Thyroid gland (tissue), 4 donors: ENCODE results near the gene GLIPR1. TPM values are rescaled to one million over a fixed set of nuclear protein-coding genes. Genes with fewer than 3 reads are reported as not detected.

ENCODE experiments used
- DNase-seq, 2 donors: peaks; one replicate each; pipeline ENCODE4 v3.0.0-alpha.2; 2019
- H3K27ac ChIP-seq, 3 donors: fragments of 200-600 bp; sonication (generic); 1 replicate in 2 of 3; 2 replicates in 1 of 3; pipeline ENCODE4 v1.5.1; 2016 to 2019; ENCODE audit warnings: mild to moderate bottlenecking in 1 of 3, moderate library complexity in 1 of 3
- H3K27me3 ChIP-seq: fragments of 200-600 bp; sonication (generic); one replicate; pipeline ENCODE4 v1.5.1; 2019
- H3K36me3 ChIP-seq, 2 donors: fragments of 200-600 bp; sonication (generic); one replicate each; pipeline ENCODE4 v1.5.1; 2016 to 2019
- H3K4me1 ChIP-seq, 2 donors: fragments of 200-600 bp; sonication (generic); one replicate each; pipeline ENCODE4 v1.5.1; 2017 to 2019
- H3K4me3 ChIP-seq, 3 donors: fragments of 200-600 bp; sonication (generic); replicated peaks in 1 of 3; 1 replicate in 2 of 3; 2 replicates in 1 of 3; pipeline ENCODE4 v1.5.1; 2016; ENCODE audit warnings: mild to moderate bottlenecking in 1 of 3
- H3K9me3 ChIP-seq: fragments of 200-600 bp; sonication (generic); one replicate; pipeline ENCODE4 v1.5.1; 2017
- POLR2A ChIP-seq, 2 donors: fragments of 450-650 bp; IDR thresholded peaks; one replicate each; pipeline ENCODE4 v1.6.1; 2017; ENCODE audit warnings: antibody characterized with exemption in 2 of 2, mild to moderate bottlenecking in 2 of 2, moderate library complexity in 1 of 2
- WGBS, 2 donors: methylation state at CpG; one replicate each; pipeline ENCODE4 v1.1.5; 2017; 5-methylcytosine and 5-hydroxymethylcytosine counted together
- intact Hi-C: fragments of 100-400 bp; cut with DNase I; formaldehyde crosslinking; loops from one replicate; pipeline ENCODE4 v1.15.1; 2023
- total RNA-seq, 4 donors: library from RNA; depleted of rRNA; stranded (reverse); fragments of >200 nt; gene quantifications; one replicate each; pipeline ENCODE4 v1.2.3, GENCODE V29; 2016
- TF ChIP-seq, protein P1 (sequence below), 6 experiments: fragments of 200-600 bp in 3 of 6; fragments of 450-650 bp in 3 of 6; sonication (generic) in 3 of 6; IDR thresholded peaks; one replicate each; pipeline ENCODE4 v1.5.1; 2016 to 2019; ENCODE audit warnings: antibody characterized with exemption in 6 of 6, mild to moderate bottlenecking in 2 of 6, inconsistent platforms in 1 of 6, moderate library complexity in 1 of 6

The GLIPR1 gene
- total RNA-seq, 4 donors from 2014 or later: 5.5 to 15.7 (median 11.3) TPM

DNA sequence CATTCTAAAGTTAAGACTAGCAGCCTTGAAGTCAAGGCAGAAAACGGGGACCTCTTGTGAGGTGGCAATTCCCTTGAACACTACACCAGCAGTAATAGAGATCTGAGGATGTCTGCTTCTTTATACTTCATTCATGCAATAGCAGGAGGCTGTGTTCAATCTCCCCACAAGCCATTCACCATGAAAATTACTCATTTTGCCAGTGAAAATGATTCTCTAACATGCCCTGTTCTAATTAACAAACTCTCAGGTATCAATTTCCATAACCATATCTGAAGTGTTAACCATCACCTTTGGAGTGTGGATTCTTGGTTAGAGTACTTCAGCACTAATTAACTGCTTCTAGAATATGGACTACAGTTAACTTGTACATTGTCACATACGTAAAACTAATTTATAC lies 3.4 kb upstream of the GLIPR1 start:
- DNase-seq: no peak
- Histone ChIP-seq H3K4me3 (no peak overlapping the region), H3K27me3 (no peaks in the 10 kb centered on the region), H3K4me1 (peaks cover 4 to 9% of the 10 kb centered on the region in 2 donors), H3K36me3 (no peaks in the 10 kb centered on the region), H3K27ac (no peak overlapping the region), H3K9me3 (no peaks in the 10 kb centered on the region)
- 76 to 89% methylated on average over 2 of the region's 2 CpGs for WGBS, 2 donors
- TF ChIP-seq, protein P1, sequence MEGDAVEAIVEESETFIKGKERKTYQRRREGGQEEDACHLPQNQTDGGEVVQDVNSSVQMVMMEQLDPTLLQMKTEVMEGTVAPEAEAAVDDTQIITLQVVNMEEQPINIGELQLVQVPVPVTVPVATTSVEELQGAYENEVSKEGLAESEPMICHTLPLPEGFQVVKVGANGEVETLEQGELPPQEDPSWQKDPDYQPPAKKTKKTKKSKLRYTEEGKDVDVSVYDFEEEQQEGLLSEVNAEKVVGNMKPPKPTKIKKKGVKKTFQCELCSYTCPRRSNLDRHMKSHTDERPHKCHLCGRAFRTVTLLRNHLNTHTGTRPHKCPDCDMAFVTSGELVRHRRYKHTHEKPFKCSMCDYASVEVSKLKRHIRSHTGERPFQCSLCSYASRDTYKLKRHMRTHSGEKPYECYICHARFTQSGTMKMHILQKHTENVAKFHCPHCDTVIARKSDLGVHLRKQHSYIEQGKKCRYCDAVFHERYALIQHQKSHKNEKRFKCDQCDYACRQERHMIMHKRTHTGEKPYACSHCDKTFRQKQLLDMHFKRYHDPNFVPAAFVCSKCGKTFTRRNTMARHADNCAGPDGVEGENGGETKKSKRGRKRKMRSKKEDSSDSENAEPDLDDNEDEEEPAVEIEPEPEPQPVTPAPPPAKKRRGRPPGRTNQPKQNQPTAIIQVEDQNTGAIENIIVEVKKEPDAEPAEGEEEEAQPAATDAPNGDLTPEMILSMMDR (IDR thresholded peaks at IDR 0.05): no peak
- TF ChIP-seq POLR2A (IDR thresholded peaks at IDR 0.05): no peak
- intact Hi-C loops: no loop called here

DNA sequence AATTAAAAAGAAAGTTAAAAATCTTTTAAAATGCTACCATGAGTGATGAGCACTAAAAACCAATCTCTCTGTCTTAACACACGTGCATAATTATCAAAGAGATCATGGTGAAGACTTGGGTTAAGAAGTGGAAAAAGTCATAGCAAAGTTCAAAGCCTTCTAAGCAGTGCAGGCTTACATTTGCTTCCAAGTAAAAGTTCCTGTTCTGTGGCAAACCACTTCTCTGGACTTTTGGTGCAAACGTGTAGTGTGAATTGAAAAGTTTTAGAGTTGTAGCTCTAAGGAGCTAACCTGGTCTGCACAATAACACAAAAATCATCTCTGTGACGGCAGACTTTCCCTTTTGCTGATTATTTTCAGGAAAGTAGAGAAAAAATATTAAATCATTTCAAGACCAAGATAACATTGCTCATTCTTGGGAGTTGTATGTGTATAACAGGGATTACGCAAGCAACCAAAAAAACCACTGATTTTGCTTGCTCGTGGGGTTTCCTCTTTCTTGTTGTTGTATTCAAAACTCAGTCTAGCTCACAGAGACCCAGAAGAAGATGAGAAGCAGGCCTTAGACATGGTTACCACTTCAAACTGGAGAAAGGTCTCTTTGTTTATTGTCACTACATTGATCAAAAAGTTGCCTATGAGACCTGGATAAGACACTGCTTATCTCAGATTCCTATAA lies 2.3 kb upstream of the GLIPR1 start:
- no peak overlapping the region for H3K4me3 ChIP-seq
- intact Hi-C loops: no loop called here
- no peak overlapping the region for H3K27ac ChIP-seq
- no peaks in the 10 kb centered on the region for H3K9me3 ChIP-seq
- TF ChIP-seq, protein P1 (IDR thresholded peaks at IDR 0.05): no peak
- TF ChIP-seq POLR2A (IDR thresholded peaks at IDR 0.05): no peak
- DNase-seq: no peak
- WGBS, 2 donors: 70 to 82% methylated on average over 5 of the region's 5 CpGs
- no peaks in the 10 kb centered on the region for H3K36me3 ChIP-seq
- H3K4me1 ChIP-seq: peaks cover 4 to 9% of the 10 kb centered on the region in 2 donors
- no peaks in the 10 kb centered on the region for H3K27me3 ChIP-seq

DNA sequence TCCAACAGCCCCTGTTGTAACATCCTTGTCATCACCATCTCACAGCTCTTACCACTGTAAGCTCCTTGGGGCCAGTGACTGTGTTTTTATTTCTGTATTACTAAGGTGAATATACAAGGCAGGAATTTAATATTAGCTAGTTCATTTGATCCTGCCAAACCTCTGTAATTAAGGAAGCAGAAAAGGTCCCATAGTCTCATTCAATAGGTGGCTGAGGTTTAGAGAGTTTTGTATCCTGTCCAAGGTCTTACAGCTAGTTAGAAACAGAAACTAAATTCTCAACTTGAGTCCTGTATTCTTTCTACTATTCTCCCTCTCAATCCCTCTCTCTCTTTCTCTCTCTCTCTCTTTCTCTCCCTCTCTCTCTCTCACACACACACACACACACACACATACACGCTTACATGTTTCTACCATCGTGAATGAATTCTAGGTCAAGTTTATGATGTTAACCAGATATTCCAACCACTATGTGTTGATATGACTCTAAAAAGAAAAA lies 543 bp upstream of the GLIPR1 start:
- Histone ChIP-seq H3K27me3 (no peaks in the 10 kb centered on the region), H3K36me3 (no peaks in the 10 kb centered on the region), H3K27ac (peak overlapping the region; percentile 71 to 84 (median 74)), H3K4me3 (peak overlapping the region in 1 of 3 donors; percentile 21), H3K9me3 (no peaks in the 10 kb centered on the region), H3K4me1 (peaks cover 4 to 9% of the 10 kb centered on the region in 2 donors)
- intact Hi-C loops: no loop called here
- TF ChIP-seq, protein P1 (IDR thresholded peaks at IDR 0.05): no peak
- no peak for TF ChIP-seq POLR2A (IDR thresholded peaks at IDR 0.05)
- 35 to 47% methylated on average over 2 of the region's 2 CpGs for WGBS, 2 donors
- DNase-seq: no peak

DNA sequence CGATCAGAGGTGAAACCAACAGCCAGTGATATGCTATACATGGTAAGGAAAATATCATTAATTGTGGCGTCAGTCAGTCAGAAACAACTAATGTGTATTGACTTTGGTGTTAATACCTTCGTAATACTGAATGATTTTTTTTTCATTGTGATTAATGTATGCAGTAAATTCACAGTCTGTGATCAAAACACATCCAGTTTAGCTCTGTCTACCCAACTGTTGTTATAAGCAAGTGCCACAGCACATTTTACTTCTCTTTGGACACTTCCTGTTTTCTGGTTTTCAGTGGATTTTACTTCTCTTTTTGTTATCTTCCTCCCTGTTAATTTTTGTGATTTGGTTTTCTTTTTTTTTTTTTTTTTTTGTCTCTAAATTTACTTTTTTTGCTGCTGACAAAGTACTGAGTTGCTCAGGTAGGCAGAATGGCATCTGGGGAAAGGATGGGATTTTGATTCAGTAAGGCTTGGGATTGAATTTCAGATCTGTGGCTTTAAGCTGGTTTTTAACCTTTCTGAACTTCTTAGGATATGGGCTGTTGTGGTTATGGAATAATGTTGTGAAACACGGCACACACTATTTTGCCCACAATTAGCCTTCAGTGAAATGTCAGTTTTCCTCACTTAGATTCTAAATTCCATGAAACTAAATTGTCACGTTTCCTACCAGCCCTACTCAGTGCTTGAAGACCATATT lies 604 bp downstream of the GLIPR1 start:
- Histone ChIP-seq H3K9me3 (no peaks in the 10 kb centered on the region), H3K4me1 (peaks cover 4 to 9% of the 10 kb centered on the region in 2 donors), H3K36me3 (no peaks in the 10 kb centered on the region), H3K27ac (peak overlapping the region; percentile 73 to 84 (median 74)), H3K4me3 (peak overlapping the region in 1 of 3 donors; percentile 21), H3K27me3 (no peaks in the 10 kb centered on the region)
- DNase-seq: no peak
- intact Hi-C loops: no loop called here
- TF ChIP-seq, protein P1 (IDR thresholded peaks at IDR 0.05): no peak
- no peak for TF ChIP-seq POLR2A (IDR thresholded peaks at IDR 0.05)
- 59 to 67% methylated on average over 5 of the region's 5 CpGs for WGBS, 2 donors

DNA sequence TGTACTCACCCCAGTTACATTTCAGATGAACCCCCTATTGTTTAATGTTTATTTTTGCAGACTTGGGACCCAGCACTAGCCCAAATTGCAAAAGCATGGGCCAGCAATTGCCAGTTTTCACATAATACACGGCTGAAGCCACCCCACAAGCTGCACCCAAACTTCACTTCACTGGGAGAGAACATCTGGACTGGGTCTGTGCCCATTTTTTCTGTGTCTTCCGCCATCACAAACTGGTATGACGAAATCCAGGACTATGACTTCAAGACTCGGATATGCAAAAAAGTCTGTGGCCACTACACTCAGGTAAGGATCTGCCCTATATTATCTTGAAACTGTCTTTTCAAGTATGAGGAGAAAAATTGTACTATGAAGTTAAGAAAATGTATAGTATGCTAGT lies 1.2 kb downstream of the GLIPR1 start:
- no peaks in the 10 kb centered on the region for H3K27me3 ChIP-seq
- intact Hi-C loops: no loop called here

More for the DNA sequence above, 1.2 kb downstream of the GLIPR1 start:
- H3K36me3 ChIP-seq: no peaks in the 10 kb centered on the region
- peaks cover 4 to 9% of the 10 kb centered on the region in 2 donors for H3K4me1 ChIP-seq
- no peak for DNase-seq
- WGBS, 2 donors: 77 to 89% methylated on average over 4 of the region's 4 CpGs
- no peak overlapping the region for H3K4me3 ChIP-seq
- TF ChIP-seq POLR2A (IDR thresholded peaks at IDR 0.05): no peak
- TF ChIP-seq, protein P1 (IDR thresholded peaks at IDR 0.05): no peak
- H3K27ac ChIP-seq: peak overlapping the region in 2 of 3 donors; percentile 74 to 84
- H3K9me3 ChIP-seq: no peaks in the 10 kb centered on the region
